Measurements from ENCODE around the gene TALDO1. TPM values are rescaled to one million over a fixed set of nuclear protein-coding genes. Genes with fewer than 3 reads are reported as not detected.

The TALDO1 gene
- total and polyA plus RNA-seq, 4 donors = 72.5 to 181 (median 128) TPM

GRCh38 chr11:792535-792821 is 45.2 kb downstream of the TALDO1 start:
- no peak for DNase-seq (ENCODE audit: low spot score)
- no peaks in the 10 kb centered on the region for H3K9me3 ChIP-seq (ENCODE audit: control insufficient read depth in 4 of 4, low read length in 3 of 4)
- no peak overlapping the region for H3K9ac ChIP-seq (ENCODE audit: low read depth in 1 of 2, low read length in 2 of 2)
- peaks cover 0 to 10% (median 5%) of the 10 kb centered on the region in 4 donors for H3K36me3 ChIP-seq (ENCODE audit: control insufficient read depth in 4 of 4, insufficient read depth in 3 of 4, low read depth in 1 of 4, low read length in 3 of 4)
- TF ChIP-seq HNF4A (conservative IDR thresholded peaks at IDR 0.05) (no peak), RAD21 (IDR thresholded peaks at IDR 0.05) (no peak), FOXA2 (IDR thresholded peaks at IDR 0.05) (no peak), JUND (IDR thresholded peaks at IDR 0.05) (no peak), TAF1 (conservative IDR thresholded peaks at IDR 0.05) (no peak), SP1 (IDR thresholded peaks at IDR 0.05) (no peak), GABPA (IDR thresholded peaks at IDR 0.05 in 1 of 2, conservative IDR thresholded peaks at IDR 0.05 in 1 of 2) (no peak), FOXA1 (IDR thresholded peaks at IDR 0.05) (no peak), RXRA (IDR thresholded peaks at IDR 0.05) (no peak), CTCF (IDR thresholded peaks at IDR 0.05; ENCODE audit: low read depth, low read length, missing input control) (no peak), NR2F2 (IDR thresholded peaks at IDR 0.05) (no peak), EGR1 (IDR thresholded peaks at IDR 0.05; ENCODE audit: low read depth in 2 of 2) (no peak), HNF4G (IDR thresholded peaks at IDR 0.05) (no peak), YY1 (IDR thresholded peaks at IDR 0.05) (no peak)
- TF ChIP-seq, protein P1, sequence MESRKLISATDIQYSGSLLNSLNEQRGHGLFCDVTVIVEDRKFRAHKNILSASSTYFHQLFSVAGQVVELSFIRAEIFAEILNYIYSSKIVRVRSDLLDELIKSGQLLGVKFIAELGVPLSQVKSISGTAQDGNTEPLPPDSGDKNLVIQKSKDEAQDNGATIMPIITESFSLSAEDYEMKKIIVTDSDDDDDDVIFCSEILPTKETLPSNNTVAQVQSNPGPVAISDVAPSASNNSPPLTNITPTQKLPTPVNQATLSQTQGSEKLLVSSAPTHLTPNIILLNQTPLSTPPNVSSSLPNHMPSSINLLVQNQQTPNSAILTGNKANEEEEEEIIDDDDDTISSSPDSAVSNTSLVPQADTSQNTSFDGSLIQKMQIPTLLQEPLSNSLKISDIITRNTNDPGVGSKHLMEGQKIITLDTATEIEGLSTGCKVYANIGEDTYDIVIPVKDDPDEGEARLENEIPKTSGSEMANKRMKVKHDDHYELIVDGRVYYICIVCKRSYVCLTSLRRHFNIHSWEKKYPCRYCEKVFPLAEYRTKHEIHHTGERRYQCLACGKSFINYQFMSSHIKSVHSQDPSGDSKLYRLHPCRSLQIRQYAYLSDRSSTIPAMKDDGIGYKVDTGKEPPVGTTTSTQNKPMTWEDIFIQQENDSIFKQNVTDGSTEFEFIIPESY (IDR thresholded peaks at IDR 0.05) = no peak
- TF ChIP-seq, protein P2, sequence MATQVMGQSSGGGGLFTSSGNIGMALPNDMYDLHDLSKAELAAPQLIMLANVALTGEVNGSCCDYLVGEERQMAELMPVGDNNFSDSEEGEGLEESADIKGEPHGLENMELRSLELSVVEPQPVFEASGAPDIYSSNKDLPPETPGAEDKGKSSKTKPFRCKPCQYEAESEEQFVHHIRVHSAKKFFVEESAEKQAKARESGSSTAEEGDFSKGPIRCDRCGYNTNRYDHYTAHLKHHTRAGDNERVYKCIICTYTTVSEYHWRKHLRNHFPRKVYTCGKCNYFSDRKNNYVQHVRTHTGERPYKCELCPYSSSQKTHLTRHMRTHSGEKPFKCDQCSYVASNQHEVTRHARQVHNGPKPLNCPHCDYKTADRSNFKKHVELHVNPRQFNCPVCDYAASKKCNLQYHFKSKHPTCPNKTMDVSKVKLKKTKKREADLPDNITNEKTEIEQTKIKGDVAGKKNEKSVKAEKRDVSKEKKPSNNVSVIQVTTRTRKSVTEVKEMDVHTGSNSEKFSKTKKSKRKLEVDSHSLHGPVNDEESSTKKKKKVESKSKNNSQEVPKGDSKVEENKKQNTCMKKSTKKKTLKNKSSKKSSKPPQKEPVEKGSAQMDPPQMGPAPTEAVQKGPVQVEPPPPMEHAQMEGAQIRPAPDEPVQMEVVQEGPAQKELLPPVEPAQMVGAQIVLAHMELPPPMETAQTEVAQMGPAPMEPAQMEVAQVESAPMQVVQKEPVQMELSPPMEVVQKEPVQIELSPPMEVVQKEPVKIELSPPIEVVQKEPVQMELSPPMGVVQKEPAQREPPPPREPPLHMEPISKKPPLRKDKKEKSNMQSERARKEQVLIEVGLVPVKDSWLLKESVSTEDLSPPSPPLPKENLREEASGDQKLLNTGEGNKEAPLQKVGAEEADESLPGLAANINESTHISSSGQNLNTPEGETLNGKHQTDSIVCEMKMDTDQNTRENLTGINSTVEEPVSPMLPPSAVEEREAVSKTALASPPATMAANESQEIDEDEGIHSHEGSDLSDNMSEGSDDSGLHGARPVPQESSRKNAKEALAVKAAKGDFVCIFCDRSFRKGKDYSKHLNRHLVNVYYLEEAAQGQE (IDR thresholded peaks at IDR 0.05) = no peak
- TF ChIP-seq, protein P3, sequence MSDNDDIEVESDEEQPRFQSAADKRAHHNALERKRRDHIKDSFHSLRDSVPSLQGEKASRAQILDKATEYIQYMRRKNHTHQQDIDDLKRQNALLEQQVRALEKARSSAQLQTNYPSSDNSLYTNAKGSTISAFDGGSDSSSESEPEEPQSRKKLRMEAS (IDR thresholded peaks at IDR 0.05) = no peak
- TF ChIP-seq, protein P4, sequence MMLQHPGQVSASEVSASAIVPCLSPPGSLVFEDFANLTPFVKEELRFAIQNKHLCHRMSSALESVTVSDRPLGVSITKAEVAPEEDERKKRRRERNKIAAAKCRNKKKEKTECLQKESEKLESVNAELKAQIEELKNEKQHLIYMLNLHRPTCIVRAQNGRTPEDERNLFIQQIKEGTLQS (IDR thresholded peaks at IDR 0.05) = no peak
- WGBS = 97% methylated on average over 15 of the region's 15 CpGs
- no peak overlapping the region for H3K27ac ChIP-seq (ENCODE audit: low read depth in 1 of 2, low read length in 2 of 2)
- no peak overlapping the region for H3K4me3 ChIP-seq (ENCODE audit: low read depth in 1 of 3, low read length in 3 of 3)
- peaks cover 7 to 38% (median 26%) of the 10 kb centered on the region in 4 donors for H3K4me1 ChIP-seq (ENCODE audit: control insufficient read depth in 4 of 4, insufficient read depth in 4 of 4, low read length in 3 of 4)
- no peaks in the 10 kb centered on the region for H3K27me3 ChIP-seq (ENCODE audit: control insufficient read depth in 4 of 4, insufficient read depth in 4 of 4, low read length in 3 of 4)
